GM19035 (cell line): ENCODE measurements around the gene ERP44.
"Not testable (repeated sequence)": the region's sequence is repeated elsewhere in the genome, so short reads cannot be mapped to it uniquely, and the experiment has no call there.

Experiments
- ATAC-seq: cut with Tn5 transposase; IDR thresholded peaks from one replicate; pipeline ENCODE4 v1.9.1; 2021; ENCODE audit not compliant: unreplicated experiment

ERP44 gene

DNA sequence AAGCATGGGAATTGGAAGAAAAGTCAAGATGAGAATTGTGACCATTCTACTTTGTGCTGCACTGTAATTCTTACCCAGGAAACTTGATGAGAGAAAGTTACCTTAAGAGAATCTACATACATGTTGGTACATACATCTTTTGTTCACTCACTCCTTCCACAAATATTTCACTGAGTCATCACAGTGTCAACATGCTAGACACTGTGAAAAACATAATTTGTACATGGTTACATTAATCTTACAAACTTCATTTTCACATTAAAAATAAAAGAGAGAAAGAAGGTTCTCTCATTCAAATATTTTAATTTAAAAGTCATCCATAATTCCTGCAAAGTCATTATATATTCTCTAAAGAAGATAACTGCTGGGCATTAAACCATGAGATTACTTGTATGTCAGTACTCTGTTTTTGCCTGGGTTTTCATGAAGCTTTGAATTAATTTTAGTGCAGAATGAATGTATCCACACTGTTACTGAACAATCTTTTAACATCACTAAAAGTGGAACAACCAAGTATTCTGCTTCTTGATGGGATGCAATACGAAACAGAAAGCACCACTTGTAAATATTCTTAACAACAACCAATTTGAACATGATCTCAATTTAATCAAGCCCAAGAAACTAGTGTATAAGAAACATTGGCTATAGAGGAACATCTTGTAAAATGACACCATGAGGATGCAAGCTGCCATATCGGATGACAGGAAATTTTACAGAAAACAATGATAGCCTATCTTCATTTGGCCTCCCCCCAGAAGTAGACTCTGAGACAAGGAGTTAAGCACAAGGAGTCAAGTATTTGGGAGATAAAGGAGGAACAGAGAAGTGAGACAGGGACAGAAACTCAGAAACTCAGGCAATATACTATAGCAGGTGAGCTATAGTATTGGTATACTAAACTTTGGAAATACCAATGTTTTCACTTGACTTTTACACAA lies 28.4 kb downstream of the ERP44 start:
- ATAC-seq: no peak

DNA sequence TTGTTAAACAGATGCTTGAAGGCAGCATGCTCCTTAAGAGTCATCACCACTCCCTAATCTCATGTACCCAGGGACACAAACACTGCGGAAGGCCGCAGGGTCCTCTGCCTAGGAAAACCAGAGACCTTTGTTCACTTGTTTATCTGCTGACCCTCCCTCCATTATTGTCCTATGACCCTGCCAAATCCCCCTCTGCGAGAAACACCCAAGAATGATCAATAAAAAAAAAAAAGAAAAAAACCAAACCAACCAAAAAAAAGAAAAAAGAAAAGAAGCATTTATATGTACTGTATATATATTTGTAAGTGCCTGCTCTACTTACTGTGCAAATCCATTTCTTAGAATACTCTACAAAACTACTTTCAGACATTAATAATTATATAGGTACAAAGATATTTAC lies 29.7 kb downstream of the ERP44 start:
- not testable (repeated sequence) for ATAC-seq

DNA sequence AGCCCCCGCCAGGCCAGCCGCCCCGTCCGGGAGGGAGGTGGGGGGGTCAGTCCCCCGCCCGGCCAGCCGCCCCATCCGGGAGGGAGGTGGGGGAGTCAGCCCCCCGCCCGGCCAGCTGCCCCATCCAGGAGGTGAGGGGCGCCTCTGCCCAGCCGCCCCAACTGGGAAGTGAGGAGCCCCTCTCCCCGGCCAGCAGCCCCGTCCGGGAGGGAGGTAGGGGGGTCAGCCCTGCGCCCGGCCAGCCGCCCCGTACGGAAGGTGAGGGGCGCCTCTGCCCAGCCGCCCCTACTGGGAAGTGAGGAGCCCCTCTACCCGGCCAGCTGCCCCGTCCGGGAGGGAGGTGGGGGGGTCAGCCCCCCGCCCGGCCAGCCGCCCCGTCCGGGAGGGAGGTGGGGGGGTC lies 30.8 kb downstream of the ERP44 start:
- not testable (repeated sequence) for ATAC-seq

DNA sequence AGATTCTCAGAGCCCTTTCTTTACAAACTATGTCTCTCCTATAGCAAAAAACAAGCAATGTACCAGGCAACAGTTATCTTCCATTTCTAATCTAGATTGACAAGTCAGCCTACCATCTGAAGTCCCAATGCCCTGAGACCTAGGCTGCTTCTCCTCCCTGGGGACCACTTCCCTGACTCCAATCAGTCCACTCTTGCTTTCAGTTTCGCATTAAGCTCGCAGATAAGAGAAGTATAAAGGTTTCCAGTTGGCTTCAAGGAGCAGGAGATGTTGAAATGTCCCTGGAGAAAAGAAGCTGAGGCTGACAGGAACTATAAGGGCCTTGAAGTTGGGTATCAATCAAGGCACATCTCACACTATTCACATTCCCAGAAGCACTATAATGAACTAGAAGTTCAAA lies 32.3 kb downstream of the ERP44 start:
- ATAC-seq: peak; percentile 64

DNA sequence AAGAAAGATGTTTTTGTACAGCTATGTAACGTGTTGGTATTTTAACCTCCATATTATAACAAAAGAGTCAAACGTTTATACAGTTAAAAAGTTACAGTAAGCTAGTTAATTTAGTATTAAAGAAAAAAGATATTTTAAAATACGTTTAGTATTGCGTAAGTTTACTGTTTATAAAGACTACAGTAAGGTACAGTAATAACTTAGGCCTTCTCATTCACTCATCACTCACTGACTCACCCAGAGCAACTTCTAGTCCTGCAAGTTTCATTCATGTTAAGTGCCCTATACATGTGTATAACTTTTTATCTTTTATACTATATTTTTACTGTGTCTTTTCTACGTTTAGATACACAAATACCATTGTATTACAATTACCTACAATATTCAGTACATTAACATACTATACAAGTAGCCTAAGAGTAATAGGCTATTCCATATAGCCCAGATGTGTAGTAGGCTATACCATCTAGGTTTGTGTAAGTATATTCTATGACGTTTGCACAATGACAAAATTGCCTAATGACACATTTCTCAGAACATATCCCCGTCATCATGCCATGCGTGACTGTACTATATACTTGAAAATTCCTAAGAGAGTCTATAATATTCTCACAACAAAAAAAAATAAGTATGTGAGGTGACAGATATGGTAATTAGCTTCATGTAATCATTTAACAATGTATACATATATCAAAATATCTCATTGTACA lies 33.8 kb downstream of the ERP44 start:
- no peak for ATAC-seq

DNA sequence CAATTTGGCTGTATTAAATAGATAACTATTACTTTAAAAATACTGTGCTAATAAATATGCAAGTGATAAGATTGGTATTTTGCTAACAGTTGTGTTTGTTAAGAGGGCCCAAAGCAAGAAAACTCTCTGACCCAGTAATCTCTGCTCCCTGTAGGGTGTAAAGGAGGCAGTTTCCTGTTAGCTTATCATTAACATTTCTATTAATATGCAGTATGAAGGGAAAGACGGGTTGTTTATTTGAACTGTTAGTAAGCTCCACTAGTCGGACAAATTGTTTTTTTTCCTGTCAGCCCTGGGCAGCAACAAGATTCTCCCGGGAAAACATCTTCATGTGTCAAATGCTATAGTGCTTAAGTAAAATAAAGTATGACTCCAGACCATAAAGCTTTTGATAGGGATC lies 35.6 kb downstream of the ERP44 start:
- no peak for ATAC-seq

DNA sequence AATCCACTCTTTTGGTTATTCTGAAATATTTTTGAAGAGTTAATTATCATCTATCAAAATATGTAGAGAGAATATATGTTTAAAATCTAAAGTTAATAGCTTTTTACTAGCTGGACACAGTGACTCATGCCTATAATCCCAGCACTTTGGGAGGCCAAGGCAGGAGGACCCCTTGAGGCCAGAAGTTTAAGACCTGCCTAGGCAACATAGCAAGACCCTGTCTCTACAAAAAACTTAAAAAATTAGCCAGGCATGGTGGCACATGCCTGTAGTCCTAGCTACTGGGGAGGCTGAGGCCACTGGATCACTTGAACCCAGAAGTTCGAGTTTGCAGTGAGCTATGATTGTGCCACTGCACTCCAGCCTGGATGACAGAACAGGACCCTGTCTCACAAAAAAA lies 36.1 kb downstream of the ERP44 start:
- ATAC-seq: not testable (repeated sequence)

DNA sequence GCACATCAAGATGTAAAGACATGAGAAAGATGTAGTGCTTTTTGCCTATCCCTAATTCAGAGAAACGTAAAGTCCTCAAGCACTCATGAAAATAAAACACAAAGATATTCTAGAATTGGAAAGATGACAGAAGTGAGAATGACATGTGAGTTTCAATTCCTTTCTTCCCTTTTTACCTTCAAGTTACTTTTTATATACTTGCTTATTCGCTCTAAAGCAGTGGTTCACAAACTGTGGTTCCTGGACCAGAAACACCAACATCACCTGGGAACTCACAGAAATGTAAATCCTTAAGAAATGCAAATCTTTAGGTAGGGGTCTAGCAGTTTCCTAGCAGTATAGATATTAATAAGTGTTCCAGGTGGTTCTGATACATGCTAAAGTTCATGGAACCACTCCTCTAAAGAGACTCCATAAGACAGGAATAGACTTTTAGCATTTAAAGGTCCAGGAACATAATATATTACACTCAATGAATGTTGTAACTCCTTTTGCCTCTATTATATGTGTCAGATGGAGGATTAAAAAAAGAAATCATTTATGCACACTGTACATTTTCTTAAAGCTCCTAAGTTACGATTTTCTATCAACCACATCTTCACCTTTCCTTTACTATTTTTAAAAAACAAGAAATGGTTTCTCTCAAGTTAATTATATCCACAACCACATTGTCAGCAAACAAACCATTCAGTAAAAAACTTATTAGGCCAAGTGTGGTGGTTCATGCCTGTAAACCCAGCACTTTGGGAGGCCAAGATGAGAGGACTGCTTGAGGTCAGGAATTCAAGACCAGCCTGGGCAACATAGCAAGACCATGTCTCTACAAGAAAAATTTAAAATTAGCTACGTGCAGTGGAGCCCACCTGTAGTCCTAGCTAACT lies 39.9 kb downstream of the ERP44 start:
- peak; percentile 80 for ATAC-seq

DNA sequence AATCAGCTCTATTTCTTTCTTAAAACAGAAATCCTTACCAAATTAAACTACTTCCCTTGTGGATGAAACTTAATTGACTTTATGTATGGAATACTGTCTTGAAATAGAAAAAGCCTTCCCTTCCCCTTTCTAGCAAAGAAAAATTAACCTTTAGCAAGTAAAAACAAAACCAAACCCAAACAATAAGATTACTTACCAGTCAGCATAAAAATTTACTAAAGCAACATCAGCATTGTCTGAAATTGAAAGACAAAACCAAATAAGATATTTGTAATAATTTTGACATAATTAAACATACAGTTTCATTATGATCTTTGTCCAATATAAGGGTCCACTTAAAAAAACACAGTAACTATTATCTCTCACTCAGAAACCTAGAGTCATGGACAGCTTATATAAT lies 41.2 kb downstream of the ERP44 start:
- ATAC-seq: no peak

DNA sequence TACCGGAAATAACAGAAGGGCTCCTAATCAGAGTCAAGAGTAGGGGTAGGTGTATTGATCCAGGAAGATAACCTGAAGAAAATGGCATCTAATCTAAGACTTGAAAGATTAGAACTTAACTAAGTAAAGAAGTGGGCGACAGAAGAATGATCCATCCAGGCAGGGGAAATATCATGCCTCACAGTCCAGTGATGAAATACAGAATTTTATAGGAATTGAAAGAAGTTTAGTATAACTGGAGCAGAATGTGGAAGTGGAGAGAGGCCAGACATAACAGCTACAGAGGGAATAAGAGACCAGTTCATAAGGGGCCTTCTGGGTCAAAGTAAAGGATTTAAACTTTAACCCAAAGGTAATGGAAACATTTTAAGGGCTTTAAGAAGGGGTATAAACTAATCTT lies 42.2 kb downstream of the ERP44 start:
- no peak for ATAC-seq

DNA sequence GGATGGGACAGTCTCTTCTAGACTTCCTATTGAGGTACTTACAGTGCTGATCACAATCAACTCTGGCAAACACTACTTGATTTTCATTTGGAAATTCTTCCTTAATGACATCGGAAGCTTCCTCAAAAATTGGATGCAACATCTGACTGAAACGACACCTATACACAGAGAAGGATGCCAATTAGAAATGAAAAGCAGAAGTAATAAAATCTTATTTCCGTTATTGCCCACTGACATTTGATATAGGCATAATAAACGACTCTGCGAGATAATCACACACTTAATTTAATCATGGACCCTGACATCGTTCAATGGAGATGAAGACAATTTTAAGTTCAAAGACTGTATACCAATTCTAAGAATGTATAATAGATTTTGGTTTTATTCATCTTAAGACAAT lies 46.4 kb downstream of the ERP44 start:
- ATAC-seq: no peak

DNA sequence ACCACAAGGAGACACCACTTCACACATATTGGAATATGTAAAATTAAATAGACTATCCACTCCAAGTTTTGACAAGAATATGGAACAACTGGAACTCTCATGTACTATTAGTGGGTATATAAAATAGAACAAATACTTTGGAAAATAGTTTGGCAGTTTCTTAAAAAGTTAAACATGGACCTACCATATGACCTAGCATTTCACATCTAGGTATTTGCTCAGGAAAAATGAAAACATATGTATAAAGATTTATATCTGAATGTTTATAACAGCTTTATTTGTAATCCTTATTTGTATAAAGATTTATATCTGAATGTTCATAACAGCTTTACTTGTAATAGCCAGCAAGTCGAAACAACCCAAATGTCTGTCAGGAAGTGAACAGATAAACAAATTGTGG lies 49.2 kb downstream of the ERP44 start:
- ATAC-seq: no peak

DNA sequence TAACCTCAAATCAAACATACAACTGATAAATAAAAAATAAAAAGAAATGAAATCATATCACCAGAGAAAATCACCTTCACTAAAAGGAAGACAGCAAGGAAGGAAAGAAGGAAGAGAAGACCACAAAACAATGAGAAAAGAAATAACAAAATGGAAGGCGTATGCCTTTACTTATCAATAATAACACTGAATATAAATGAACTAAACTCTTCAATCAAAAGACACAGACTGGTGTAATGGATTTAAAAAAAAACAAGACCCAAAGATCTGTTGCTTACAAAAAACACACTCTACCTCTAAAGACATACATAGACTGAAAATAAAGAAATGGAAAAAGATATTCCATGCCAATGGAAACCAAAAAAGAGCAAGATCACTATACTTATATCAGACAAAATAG lies 60.3 kb downstream of the ERP44 start:
- no peak for ATAC-seq

DNA sequence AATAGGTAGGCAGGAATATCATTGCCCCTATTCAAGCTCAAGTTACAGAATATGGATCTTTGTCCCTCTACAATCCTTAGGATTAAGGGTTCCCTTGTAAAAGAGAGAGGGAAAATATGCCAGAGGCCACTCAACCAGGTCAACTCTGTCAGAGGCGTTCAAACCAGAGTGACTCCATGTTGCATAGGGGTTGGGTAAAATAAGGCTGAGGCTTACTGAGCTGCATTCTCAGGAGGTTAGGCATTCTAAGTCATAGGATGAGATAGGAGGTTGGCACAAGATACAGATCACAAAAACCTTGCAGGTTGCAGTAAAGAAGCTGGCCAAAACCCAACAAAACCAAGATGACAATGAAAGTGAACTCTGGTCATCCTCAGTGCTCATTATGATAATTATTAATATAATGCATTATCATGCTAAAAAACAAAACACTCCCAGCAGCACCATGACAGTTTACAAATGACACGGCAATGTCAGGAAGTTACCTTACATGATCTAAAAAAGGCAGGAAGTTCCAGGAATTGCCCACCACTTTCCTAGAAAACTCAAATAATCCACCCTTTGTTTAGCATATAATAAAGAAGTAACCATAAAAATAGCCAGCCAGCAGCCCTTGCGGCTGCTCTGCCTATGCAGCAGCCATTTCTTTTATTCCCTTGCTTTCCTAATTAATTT lies 64.8 kb downstream of the ERP44 start:
- no peak for ATAC-seq

DNA sequence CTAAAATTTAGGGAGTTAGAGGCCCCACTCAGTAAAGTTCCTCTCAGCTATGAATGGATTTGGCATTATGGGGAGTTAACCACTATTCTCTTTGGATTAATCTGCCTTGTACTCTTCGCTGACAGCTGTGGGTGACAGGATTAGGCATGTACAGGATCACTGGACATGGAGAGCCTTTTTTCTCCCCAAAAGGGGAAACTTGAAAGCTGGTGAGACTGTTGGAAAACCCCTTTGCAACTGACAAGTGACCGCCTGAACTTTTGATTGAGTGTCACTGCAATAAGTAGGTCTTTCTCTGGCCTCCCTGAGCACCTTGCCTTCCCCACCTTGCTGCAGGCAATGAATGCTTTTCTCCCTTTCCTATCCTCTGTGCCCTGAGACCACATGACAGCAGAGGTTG lies 68.3 kb downstream of the ERP44 start:
- ATAC-seq: no peak

DNA sequence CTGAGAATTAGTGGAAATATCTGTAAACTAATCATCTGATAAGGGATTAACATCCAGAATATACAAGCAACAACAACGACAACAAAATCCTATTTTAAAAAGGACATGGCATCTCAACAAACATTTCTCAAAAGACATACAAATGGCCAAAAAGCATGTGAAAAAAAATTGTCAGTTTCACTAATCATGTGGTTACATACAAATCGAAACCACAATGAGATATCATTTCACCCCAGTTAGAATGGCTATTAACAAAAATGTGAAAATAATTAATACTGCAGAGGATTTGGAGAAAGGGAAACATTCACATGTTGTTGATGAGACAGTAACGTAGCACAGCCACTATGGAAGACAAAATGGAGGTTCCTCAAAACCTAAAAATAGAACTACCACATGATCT lies 69.5 kb downstream of the ERP44 start:
- no peak for ATAC-seq

DNA sequence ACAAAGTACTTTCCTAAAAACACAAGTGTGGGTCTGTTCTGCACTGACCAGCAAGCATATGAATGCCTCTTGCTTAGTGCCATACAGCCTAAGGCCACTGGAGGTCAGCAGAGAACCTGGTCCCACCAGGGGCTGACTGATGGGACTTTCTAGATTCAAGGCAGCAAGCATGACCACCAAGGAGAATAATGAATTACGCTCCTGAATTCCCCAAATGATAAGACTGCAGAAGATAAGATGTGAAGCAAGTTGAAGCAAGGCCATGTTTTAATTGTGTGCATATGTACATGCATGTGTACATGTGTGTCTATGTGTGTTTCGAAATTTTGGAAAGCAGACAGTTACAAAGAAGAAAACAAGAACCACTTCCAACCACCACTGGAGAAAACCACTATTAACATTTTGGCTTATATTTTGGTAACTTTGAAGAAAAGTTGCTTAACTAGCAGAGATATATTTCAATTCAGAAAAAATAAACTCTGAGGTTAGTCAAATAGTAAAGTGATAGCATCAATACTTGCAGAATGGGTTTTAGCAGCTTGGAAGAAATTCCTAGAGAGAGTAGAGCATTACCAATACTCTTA lies 70.5 kb downstream of the ERP44 start:
- ATAC-seq: peak; percentile 80

DNA sequence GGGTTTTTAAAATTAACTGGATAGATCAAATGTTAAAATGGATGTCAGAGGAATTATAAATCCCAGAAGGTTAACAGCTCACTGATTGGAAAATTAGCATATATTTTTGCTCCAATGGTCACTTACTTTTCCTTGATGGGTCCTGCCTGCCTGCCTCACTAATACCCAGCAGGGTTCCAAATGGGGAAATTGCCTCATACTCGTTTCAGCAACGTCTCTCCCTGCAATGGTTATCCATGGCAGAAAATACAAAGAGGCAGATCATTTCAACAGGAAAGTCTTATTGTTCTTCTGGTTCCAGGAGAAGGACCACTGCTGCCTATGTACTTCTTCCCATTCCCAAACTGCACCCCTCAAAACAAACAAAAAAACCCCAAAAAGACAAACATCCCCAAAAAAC lies 71.3 kb downstream of the ERP44 start:
- ATAC-seq: no peak

DNA sequence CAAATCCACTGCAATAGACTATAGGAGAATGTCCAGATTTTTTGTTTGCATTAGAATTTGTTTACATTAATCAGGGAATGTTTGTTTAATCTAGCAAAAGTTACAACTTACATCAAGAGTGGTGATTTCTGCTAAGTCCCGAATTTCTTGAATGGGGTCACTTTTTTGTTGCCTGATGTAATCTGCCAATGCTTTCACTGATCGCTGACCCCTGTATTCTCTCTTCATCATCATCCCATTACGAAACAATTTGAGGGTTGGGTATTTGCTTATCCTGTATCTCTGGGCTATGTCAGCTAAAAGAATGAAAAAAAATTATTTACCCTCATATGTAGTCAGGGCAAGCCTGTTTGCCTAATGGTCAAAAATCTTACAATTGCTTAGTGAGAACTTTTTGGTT lies 76.9 kb downstream of the ERP44 start:
- ATAC-seq: no peak

DNA sequence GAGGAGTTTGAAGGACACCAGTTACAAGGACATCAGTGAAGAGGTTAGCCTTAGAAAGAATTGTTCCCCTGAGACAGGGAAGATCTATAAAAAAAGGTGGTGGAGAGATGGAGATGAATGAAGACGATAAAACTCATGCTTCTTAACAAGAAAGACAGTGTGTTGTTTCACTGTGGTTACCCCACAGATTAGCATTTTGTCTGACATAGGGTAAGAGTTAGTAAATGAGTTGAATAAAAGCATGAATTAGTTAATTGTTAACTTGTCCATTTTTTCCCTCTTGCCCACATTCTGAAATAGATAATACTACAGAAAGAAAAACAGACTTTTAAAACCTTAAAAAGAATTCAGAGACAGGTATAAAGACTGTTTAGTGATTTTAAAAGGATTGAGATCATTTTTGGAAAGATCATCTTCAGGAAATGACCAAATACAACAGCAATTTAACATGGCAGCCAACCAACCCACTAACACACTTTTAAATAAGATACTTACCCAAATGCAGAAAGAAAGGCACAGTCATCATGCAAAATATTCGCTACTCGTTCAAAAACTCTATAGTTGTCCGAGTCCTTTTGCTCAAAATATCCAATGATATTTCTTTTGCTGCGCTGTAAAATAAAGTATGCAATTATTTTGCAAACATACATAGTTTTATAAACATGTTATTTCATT lies 78.5 kb downstream of the ERP44 start:
- no peak for ATAC-seq
